Spinal cord (tissue), 10 donors: ENCODE data around the gene METRN. TPM values are rescaled to one million over a fixed set of nuclear protein-coding genes. Genes with fewer than 3 reads are reported as not detected.

Experiments
- DNase-seq, 6 donors: peaks; one replicate each; pipeline versions ENCODE4 v3.0.0 to v3.0.0-alpha.2; 2013 to 2015; ENCODE audit warnings: low spot score in 6 of 6, low read depth in 4 of 6
- H3K27ac ChIP-seq: one replicate; pipeline ENCODE4 v1.5.1; 2013; ENCODE audit warnings: low read depth, low read length, control low read depth
- H3K27me3 ChIP-seq: one replicate; pipeline ENCODE4 v1.6.1; 2013; ENCODE audit warnings: low read length; ENCODE audit not compliant: control insufficient read depth, insufficient read depth
- H3K36me3 ChIP-seq: one replicate; pipeline ENCODE4 v1.6.1; 2013; ENCODE audit warnings: low read length; ENCODE audit not compliant: control insufficient read depth, insufficient read depth
- H3K4me1 ChIP-seq: one replicate; pipeline ENCODE4 v1.6.1; 2013; ENCODE audit warnings: low read length; ENCODE audit not compliant: control insufficient read depth, insufficient read depth
- H3K4me3 ChIP-seq: one replicate; pipeline ENCODE4 v1.5.1; 2013; ENCODE audit warnings: low read depth, low read length, control low read depth
- H3K9me3 ChIP-seq: one replicate; pipeline ENCODE4 v1.6.1; 2013; ENCODE audit warnings: low read length; ENCODE audit not compliant: control insufficient read depth, insufficient read depth
- WGBS: methylation state at CpG from one replicate; pipeline ENCODE4 v1.1.5; 2013; ENCODE audit warnings: missing lambda C conversion rate; ENCODE audit not compliant: insufficient coverage; 5-methylcytosine and 5-hydroxymethylcytosine counted together
- polyA plus RNA-seq, 2 donors: library from polyadenylated mRNA; unstranded; fragments of 120-200 nt; gene quantifications; one replicate each; pipeline ENCODE4 v1.2.1, GENCODE V29; 2013; ENCODE audit not compliant: insufficient read length in 2 of 2
- total RNA-seq, 2 donors: library from RNA; depleted of rRNA in 1 of 2; stranded (reverse); fragments of 120-200 nt in 1 of 2; fragments of >200 nt in 1 of 2; gene quantifications; one replicate each; pipeline versions ENCODE4 v1.2.3 to v1.2.4, GENCODE V29; 2013 to 2014
- donor health status: healthy.

METRN gene
- total and polyA plus RNA-seq, 4 donors: 75.5 to 402 (median 319) TPM

- under 1% methylated on average over 61 of the region's 61 CpGs for WGBS
- peaks cover 66% of the 10 kb centered on the region for H3K36me3 ChIP-seq
- H3K9me3 ChIP-seq: no peaks in the 10 kb centered on the region
- H3K4me1 ChIP-seq: peaks cover 58% of the 10 kb centered on the region
- no peak overlapping the region for H3K27ac ChIP-seq
- H3K4me3 ChIP-seq: peak overlapping the region; percentile 59
- H3K27me3 ChIP-seq: no peaks in the 10 kb centered on the region
- DNase-seq: peak in 2 of 6 donors; percentile 19 to 31
These were observed 12.5 kb downstream of the METRN start for GRCh38 chr16:727291-727977.

GRCh38 chr16:728131-728889 lies 13.4 kb downstream of the METRN start:
- peaks cover 49% of the 10 kb centered on the region for H3K4me1 ChIP-seq
- H3K27me3 ChIP-seq: no peaks in the 10 kb centered on the region
- no peak overlapping the region for H3K27ac ChIP-seq
- H3K36me3 ChIP-seq: peaks cover 66% of the 10 kb centered on the region
- H3K9me3 ChIP-seq: no peaks in the 10 kb centered on the region
- no peak overlapping the region for H3K4me3 ChIP-seq
- WGBS: under 1% methylated on average over 74 of the region's 80 CpGs
- DNase-seq: peak in 2 of 6 donors; percentile 77 to 79

GRCh38 chr16:728890-729744 lies 14.2 kb downstream of the METRN start:
- WGBS: 60% methylated on average over 42 of the region's 55 CpGs
- H3K36me3 ChIP-seq: peaks cover 66% of the 10 kb centered on the region
- H3K27me3 ChIP-seq: no peaks in the 10 kb centered on the region
- H3K27ac ChIP-seq: no peak overlapping the region
- peaks cover 45% of the 10 kb centered on the region for H3K4me1 ChIP-seq
- no peak for DNase-seq
- H3K9me3 ChIP-seq: no peaks in the 10 kb centered on the region
- no peak overlapping the region for H3K4me3 ChIP-seq

- Histone ChIP-seq H3K27ac (no peak overlapping the region), H3K9me3 (no peaks in the 10 kb centered on the region), H3K36me3 (peaks cover 66% of the 10 kb centered on the region), H3K4me1 (peaks cover 42% of the 10 kb centered on the region), H3K27me3 (no peaks in the 10 kb centered on the region), H3K4me3 (no peak overlapping the region)
- WGBS: 87% methylated on average over 37 of the region's 37 CpGs
- DNase-seq: no peak
These were observed 15.1 kb downstream of the METRN start for GRCh38 chr16:729768-730665.

GRCh38 chr16:730666-731509 lies 16.0 kb downstream of the METRN start:
- H3K9me3 ChIP-seq: no peaks in the 10 kb centered on the region
- H3K4me3 ChIP-seq: no peak overlapping the region
- H3K36me3 ChIP-seq: peaks cover 70% of the 10 kb centered on the region
- no peak for DNase-seq
- no peaks in the 10 kb centered on the region for H3K27me3 ChIP-seq
- WGBS: 89% methylated on average over 17 of the region's 22 CpGs
- peaks cover 35% of the 10 kb centered on the region for H3K4me1 ChIP-seq
- H3K27ac ChIP-seq: no peak overlapping the region

- Histone ChIP-seq H3K36me3 (peaks cover 84% of the 10 kb centered on the region), H3K9me3 (no peaks in the 10 kb centered on the region), H3K4me3 (no peak overlapping the region), H3K4me1 (peaks cover 23% of the 10 kb centered on the region), H3K27ac (no peak overlapping the region), H3K27me3 (no peaks in the 10 kb centered on the region)
- 88% methylated on average over 12 of the region's 12 CpGs for WGBS
- DNase-seq: no peak
These were observed 17.4 kb downstream of the METRN start for GRCh38 chr16:732332-732731.

- no peak overlapping the region for H3K4me3 ChIP-seq
- 90% methylated on average over 13 of the region's 13 CpGs for WGBS
- H3K9me3 ChIP-seq: no peaks in the 10 kb centered on the region
- no peak overlapping the region for H3K27ac ChIP-seq
- H3K27me3 ChIP-seq: no peaks in the 10 kb centered on the region
- no peak for DNase-seq
- peaks cover 17% of the 10 kb centered on the region for H3K4me1 ChIP-seq
- peaks cover 90% of the 10 kb centered on the region for H3K36me3 ChIP-seq
These were observed 18.0 kb downstream of the METRN start for GRCh38 chr16:732936-733335.

- no peak for DNase-seq
- Histone ChIP-seq H3K27ac (no peak overlapping the region), H3K9me3 (no peaks in the 10 kb centered on the region), H3K27me3 (no peaks in the 10 kb centered on the region), H3K4me1 (peaks cover 12% of the 10 kb centered on the region), H3K4me3 (no peak overlapping the region), H3K36me3 (peaks cover 96% of the 10 kb centered on the region)
- WGBS: 92% methylated on average over 33 of the region's 34 CpGs
These were observed 18.7 kb downstream of the METRN start for GRCh38 chr16:733382-734207.
